GM11168 (cell line): Measurements from ENCODE around the gene NOL8.

ENCODE experiments used
- in situ Hi-C: fragments of 300-500 bp; cut with MboI; formaldehyde crosslinking; loops from one replicate; pipeline ENCODE4 v1.12.0; 2022; ENCODE audit warnings: low sequenced_read_pairs; ENCODE audit not compliant: unreplicated experiment

The NOL8 gene

GRCh38 chr9:92276331-92277032 lies 48.7 kb downstream of the NOL8 start:
- in situ Hi-C loops = no loop called here

DNA sequence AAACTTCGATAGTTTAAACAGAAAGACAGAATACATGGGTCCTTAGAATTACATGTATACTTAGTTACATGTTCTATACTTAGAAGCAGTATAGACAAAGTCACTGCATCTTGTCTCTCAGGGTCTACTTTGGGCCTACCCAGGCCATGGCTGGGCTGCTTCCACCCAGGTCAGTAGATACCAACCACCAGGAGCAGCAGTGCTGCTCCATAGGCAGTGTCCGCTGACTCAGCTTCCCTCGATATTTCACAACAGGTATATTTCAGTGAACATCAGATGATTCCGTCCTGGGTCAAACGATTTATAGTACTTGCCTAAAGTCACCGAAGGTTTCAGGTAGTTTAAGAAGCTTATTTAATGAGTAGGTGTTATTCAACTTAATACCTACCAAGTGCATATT lies 49.6 kb downstream of the NOL8 start:
- in situ Hi-C loops = no loop called here

GRCh38 chr9:92270511-92270910 lies 54.6 kb downstream of the NOL8 start:
- in situ Hi-C loops = no loop called here

- in situ Hi-C loops = no loop called here
Measured at GRCh38 chr9:92266486-92266885, 58.7 kb downstream of the NOL8 start.

GRCh38 chr9:92265154-92265553 lies 60.0 kb downstream of the NOL8 start:
- in situ Hi-C loops = no loop called here

DNA sequence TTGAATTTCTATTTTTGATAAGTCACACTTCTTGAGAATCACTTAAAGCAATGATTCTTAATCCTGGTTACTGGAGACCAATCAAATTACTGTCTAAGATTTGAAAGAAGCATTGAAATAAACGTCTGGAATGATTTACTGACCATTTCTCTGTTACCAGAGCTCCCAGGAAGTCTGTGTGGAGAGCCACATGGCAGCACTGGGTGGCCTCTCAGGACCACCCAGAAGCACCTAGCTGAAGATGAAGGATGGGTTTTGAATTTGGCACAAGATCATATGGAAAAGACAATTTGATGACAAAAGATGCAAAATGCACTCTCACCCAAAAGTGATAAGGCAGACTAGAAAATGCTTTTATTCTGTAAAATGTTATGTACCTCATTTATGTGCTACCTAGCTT lies 62.0 kb downstream of the NOL8 start:
- in situ Hi-C loops = no loop called here

- in situ Hi-C loops = no loop called here
Measured at GRCh38 chr9:92257327-92257726, 67.8 kb downstream of the NOL8 start.

- in situ Hi-C loops = no loop called here
Measured at GRCh38 chr9:92254381-92255337, 70.5 kb downstream of the NOL8 start.

DNA sequence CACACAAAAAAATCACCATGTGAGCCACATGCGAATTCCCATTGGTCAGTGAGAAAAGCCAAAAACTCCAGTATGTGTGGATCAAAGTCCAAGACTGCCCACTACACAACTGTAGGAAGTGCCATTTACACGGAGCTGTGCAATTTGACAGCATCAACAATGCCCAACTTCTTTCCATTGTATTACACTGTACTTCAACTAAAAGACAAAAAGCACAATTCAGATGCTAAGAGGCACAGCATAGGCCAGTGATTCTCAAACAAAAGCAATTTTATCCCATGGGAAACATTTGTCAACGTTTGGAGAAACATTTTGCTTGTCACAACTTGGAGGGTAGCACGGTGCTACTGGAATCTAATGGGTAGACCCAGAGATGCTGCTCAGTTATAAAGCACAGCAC lies 71.5 kb downstream of the NOL8 start:
- in situ Hi-C loops = no loop called here

DNA sequence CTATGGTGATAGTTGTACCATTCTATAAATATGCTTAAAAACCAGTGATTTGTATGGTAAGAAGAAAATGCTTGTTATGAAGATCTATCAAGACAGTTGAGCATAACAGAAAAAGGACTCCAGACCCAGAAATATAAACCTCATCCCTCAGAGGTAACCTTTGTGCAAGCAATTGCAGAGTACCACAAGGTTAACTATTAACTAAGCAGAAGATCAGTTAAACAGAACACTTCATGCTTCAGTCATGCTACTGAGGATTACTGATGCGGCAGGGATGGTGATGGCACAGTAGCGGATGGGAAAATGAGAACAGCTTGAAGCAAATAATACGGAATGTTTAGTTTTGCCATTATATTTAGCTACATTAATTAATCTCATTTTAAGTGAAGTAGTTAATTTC lies 77.2 kb downstream of the NOL8 start:
- in situ Hi-C loops = no loop called here
